ENCODE results near the gene SPINK1.
"Not testable (repeated sequence)": the region's sequence is repeated elsewhere in the genome, so short reads cannot be mapped to it uniquely, and the experiment has no call there.

The SPINK1 gene

DNA sequence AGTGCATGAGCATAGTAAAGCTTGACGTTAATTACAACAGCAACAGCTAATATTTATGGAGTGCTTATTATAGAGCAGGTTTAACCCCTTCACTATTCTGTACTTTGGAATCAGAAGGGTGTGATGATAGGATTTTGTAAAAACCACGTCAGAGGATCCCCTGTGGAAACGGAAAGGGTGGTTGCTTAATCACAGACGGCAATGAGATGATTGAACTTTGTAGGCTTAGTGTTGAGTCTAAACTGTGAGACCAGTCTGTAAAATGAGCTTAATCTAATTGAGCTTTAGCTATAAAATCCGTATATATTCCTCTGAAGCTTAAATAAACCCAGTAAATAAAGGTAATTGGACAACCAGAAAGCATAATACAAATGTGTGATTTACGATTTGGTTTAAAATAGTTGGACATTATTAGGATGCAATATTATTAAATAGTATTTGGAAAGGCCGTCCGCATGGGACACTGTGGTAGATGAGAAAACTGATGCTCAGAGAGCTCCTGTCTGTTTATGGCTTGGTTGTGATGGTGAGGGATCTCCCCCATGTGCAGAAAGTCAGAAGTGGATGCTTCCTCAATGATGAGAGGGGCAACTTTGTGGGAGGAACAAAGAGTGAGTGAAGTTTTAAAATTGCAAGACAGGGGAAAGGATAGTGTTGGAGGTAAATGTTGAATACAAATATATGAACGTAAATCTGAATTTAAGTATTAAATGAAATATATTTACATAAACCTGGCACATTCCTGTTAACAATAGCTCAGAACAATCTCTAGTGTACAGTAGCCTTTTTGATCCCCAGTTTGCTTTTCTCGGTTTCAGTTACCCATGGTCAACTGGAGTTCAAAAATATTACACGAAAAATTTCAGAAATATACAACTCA is 23.7 kb upstream of the SPINK1 start:
- no peak for DNase-seq (ENCODE audit: low spot score)

DNA sequence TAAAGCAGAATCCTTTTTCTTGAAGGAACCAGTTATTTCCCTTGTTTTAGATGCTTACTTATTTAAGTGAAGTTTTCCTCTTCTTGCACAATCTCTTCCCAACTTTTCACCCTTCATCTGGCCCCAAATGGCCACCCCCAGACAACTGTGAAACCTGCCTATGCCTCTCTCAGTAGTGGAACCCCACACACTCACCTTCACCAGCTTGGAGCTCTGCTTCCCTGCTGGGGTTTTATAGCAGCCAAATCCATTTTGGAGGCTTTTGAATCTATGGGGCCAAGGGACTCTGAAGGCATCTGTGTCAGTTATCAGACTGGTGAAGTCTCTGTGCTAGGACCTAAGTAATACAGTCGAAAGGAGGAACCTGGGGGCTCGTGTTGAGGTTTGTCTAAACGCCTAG is 22.9 kb upstream of the SPINK1 start:
- DNase-seq (ENCODE audit: low spot score): no peak

GRCh38 chr5:147853372-147853987 is 22.0 kb upstream of the SPINK1 start:
- no peak for DNase-seq (ENCODE audit: low spot score)

GRCh38 chr5:147852365-147852764 is 20.9 kb upstream of the SPINK1 start:
- no peak for DNase-seq (ENCODE audit: low spot score)

DNA sequence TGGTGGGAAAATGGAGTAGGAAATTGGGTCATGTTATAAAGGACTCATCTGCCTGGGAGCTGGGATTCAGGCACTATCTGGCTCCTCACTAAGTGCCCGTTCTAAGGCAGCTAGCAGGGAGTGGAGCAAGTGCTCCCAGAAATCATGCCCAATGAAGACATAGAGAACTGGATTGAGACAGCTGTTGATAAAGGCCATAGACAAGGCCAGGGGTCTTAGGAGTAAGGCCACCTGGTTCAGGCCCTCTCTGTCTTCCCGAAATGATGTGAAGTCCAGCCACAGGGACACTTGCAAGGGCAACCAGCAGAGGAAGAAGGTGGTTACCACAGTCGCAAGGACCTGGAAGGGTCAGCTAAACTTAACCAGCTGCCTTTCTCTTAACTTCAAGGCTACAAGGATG is 20.1 kb upstream of the SPINK1 start:
- no peak for DNase-seq (ENCODE audit: low spot score)

DNA sequence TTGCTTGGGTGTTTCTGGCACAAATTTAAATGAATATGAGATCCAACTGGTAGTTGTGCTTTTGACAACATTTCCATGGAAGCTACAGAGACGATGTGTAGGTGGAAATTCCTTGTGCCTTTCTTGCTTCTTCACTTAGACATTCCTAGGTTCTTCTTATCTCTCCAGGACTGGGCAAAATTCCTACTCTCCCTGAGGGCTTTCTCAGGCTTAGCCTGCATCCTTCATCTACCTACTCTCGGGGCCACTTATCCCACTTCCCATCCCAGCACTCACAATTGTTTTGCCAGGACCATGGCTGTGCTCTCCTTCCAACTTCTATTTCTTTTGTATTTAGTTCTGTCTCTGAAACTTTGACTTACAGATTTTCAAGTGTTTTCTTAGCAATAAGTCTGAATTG is 17.8 kb upstream of the SPINK1 start:
- no peak for DNase-seq (ENCODE audit: low spot score)

DNA sequence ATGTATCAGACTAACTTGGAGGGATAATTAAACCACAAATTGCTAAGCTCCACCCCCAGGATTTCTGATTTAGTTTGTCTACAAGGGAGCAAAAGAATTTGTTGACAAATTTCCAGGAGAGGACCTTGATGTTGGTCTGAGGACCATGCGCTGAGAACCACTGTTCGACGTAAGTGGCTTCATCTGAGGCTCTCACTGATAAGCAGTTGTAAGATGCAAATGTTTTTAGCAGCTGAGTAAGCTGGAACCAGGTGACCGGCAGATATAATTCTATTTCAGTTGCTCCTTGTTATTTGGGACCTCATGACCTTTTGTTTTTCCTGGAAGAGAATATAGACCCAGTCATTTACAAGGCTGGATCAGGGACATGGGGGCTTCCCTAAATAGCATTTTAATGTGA is 14.1 kb upstream of the SPINK1 start:
- DNase-seq (ENCODE audit: low spot score): no peak

GRCh38 chr5:147844846-147845245 is 13.4 kb upstream of the SPINK1 start:
- no peak for DNase-seq (ENCODE audit: low spot score)

DNA sequence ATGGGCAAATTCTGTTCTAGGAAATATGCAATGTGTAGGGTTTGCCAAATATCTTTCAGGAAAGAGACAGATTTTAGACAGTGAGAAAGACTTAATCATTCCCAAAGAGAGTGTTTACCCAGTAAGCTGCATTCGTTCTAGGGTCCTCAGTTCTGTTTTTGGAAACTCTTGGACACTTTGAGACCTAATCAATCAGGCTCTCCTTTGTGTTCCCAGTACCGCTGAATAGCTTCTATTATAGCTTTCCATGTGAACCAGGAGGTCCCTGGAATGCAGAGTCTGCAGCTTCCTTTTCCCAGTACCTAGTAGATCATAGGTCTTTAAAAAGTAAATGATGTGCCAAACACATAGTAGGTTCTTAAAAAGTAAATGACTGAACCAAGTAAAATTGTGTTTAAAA is 11.4 kb upstream of the SPINK1 start:
- DNase-seq (ENCODE audit: low spot score): no peak

DNA sequence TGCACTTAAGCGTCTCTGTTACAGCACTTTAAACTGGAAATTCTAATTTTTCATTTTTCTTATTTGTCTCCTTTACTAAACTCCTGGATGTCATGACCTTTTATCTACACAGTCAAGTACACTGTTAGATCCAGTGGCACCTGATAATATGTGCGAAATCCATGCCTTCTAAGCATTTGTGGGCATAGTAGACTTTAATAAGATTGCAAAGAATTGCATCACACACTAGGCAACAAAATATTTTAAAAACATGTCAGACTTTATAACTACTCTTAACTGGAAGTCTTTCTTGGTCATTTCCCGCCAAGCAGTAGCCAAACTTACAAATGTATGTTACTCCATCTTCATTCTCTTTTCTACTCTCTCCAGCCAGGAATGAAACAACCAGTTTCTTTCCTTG is 5.0 kb upstream of the SPINK1 start:
- DNase-seq (ENCODE audit: low spot score): no peak

DNA sequence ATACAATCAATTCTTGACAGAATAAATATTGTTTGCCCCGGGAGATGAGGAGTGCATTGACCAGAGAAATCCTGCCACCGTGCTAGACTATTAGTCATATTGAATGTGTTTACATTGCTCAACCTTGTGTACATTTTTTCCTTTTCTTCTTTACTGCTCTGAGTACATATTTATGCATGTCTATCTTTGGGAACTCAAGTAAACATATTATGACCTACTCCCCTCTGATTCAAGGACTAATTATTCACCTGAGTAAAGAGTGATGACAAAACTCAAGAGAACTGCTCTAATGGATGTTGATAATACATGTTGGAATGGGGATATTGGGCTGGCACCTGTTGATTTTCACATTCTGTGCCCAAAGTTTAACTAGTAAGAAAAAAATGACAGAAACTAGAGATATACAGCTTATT is 3.9 kb upstream of the SPINK1 start:
- no peak for DNase-seq (ENCODE audit: low spot score)

DNA sequence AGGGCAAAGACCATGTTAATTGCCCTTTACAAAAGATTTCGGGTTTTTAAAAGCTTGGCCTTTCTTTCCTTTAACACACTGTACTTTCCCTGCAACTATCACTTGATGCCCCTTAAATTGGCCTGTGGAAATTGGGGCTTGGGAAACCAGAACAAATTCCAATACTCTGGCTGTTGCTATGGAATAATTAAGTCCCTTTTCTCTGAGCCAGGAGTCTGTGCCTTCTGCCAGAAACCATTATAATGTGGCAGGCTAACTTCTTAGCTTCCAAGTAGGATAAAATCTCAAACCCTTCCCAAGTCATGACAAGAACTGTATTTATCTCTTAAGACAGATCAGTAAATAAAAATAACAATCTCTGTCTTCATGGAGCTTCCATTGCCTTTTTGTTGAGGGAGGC is 1.1 kb upstream of the SPINK1 start:
- DNase-seq (ENCODE audit: low spot score): no peak

GRCh38 chr5:147830035-147830434 is 1.4 kb downstream of the SPINK1 start:
- no peak for DNase-seq (ENCODE audit: low spot score)

- not testable (repeated sequence) for DNase-seq (ENCODE audit: low spot score)
These were observed 4.5 kb downstream of the SPINK1 start for GRCh38 chr5:147827017-147827416.

DNA sequence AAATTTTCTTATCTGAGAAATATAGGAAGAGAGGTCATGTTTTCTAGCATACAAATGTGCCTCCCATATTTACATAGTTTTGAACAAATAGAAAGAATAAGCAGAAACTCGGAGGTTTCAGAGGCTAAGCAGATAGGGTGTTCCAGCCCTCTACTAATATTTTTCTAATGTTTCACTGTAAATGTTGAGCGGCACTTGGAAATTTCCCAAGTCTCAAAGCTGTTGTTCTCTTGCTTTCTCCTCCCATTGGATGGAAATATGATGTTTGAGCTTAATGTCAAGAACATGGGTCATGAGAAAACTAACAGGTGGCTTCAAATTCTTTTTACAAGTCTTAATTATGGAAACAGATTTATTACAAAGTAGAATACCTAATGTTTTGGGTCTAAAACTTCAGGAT is 5.1 kb downstream of the SPINK1 start:
- no peak for DNase-seq (ENCODE audit: low spot score)

DNA sequence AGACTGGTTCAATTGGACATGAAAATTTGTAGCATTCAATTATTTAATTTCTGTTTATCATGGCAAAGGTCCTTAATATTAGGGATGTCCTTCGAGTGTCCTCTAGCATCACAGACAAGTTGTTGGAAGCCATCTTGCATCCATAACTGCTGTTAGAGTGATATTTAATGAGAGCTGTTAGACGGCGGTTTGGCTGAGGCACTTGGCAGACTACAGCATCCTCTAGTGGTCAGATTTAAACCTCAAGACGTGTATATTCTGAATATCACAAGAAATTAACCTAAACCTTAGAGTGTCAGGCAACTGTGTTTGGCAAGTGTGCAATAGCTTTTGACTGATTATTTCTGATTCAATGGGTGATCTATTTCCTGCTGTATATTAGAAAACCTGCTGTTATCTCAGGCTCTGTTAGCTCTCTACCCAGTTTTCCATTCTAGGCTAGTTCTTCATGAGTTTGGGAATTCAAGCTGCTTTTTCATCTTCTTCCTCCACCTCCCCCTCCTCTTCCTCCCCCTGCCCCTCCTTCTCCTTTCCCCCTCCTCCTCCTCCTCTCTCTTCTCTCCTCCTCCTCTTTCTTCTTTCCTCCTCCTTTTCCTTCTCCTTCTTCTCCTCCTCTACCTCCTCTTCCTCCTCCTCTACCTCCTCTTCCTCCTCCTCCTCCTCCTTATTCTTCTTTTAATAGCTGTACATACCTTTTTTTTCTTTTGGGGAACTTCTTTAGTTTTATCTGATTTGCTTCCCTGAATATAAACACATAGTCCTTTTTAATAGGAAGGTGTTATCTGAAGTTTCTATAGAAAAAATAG is 8.6 kb downstream of the SPINK1 start:
- DNase-seq (ENCODE audit: low spot score): peak; percentile 63

DNA sequence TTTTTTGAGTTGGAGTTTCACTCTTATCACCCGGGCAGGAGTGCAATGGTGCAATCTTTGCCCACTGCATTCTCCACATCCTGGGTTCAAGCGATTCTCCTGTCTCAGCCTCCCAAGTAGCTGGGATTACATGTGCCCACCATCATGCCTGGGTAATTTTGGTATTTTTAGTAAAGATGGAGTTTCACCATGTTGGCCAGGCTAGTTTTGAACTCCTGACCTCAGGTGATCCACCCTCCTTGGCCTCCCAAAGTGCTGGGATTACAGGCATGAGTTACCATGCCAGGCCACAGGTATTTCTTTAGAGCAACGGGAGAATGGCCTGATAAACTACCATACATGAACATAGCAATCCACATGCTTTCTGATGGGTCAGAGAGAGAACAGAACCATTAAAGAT is 9.2 kb downstream of the SPINK1 start:
- not testable (repeated sequence) for DNase-seq (ENCODE audit: low spot score)

- DNase-seq (ENCODE audit: low spot score): no peak
These were observed 9.7 kb downstream of the SPINK1 start for GRCh38 chr5:147821766-147822165.

DNA sequence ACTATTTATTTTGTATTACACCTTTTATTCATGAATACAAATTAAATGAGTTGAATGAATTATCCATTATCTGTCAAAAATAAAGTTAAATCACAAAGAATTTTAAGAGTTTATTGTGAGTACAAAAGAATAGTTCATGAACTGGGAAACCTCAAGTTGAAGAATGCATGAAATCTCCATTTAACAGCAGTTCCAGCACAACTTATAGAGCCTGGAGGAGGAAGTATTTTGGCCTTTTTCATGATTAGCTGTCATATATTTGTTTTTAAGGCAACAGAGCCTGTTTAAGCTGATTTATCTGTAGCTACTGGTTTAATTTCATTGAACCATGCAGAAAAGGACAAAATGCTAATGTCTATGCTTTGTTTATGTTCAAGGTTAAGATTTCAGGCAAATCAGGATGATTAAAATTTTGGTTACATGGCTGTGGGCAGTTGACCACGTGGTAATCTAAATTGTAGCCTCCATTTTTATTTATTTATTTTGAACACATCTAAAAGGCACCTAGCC is 12.2 kb downstream of the SPINK1 start:
- no peak for DNase-seq (ENCODE audit: low spot score)

DNA sequence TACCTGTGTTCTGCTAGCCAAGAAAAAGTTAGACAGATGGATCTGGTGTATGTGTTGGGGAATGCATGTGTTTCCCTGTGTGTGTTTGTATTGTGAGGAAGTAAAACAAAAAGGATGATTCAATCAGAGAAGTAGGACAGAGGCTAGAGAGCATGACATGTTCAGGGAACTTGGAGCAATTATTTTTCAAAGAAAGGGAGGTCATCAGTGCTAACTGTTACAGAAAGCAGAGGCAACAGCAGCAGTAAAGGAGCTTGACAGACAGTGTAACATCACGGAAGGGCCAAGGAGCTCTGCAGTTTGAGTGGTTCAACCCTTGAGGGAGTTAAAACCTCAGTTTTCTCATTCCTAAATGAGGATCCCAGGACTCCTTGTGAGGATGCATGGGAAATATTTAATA is 13.2 kb downstream of the SPINK1 start:
- DNase-seq (ENCODE audit: low spot score): no peak

DNA sequence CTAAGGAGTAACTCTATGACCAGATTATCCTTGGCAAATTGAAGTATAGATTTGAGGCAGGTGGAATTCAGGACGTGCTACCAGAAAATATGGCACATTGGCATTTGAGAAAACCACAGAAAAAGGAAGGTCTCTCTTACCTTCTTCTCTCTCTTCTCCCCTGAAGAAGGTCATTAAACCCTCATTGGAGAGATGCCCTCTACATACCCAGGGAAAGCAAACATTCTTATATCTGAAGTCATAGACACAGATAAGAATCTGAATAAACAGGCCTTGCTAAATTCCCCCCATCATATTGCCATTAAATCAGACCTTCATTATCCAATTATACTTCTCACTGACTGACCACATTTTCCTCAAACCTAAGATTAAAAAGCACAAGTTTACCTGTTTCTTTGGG is 17.8 kb downstream of the SPINK1 start:
- no peak for DNase-seq (ENCODE audit: low spot score)

- DNase-seq (ENCODE audit: low spot score): no peak
These were observed 21.4 kb downstream of the SPINK1 start for GRCh38 chr5:147809830-147810666.
